GM12874 (cell line): ENCODE data around the gene SLX4IP.

Experiments used
- TF ChIP-seq, protein P1 (sequence below): IDR thresholded peaks from 2 replicates; pipeline ENCODE4 v1.5.1; 2011; ENCODE audit warnings: low read depth, mild to moderate bottlenecking, control low read depth, low read length, moderate library complexity; ENCODE audit not compliant: insufficient read depth

SLX4IP gene

DNA sequence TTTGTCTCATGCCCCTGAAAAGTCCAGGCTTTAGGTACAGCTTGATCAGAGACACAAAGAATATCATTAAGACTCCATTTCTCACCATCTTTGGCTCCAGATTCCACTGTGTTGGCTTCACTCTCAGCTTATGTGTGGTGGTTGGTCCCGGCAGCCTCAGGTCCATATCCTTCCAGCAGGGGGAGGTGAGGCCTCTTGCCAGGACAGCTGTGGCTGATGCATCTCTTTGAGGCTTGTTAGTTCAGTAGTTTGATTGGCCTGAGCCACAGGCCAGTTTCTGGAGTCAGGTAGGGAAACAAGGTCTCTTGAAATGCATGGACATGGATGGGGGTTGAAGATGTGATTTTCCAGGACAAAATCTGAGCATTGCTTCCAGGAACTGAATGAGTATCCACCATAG, 176.3 kb downstream of the SLX4IP start:
- TF ChIP-seq, protein P1, sequence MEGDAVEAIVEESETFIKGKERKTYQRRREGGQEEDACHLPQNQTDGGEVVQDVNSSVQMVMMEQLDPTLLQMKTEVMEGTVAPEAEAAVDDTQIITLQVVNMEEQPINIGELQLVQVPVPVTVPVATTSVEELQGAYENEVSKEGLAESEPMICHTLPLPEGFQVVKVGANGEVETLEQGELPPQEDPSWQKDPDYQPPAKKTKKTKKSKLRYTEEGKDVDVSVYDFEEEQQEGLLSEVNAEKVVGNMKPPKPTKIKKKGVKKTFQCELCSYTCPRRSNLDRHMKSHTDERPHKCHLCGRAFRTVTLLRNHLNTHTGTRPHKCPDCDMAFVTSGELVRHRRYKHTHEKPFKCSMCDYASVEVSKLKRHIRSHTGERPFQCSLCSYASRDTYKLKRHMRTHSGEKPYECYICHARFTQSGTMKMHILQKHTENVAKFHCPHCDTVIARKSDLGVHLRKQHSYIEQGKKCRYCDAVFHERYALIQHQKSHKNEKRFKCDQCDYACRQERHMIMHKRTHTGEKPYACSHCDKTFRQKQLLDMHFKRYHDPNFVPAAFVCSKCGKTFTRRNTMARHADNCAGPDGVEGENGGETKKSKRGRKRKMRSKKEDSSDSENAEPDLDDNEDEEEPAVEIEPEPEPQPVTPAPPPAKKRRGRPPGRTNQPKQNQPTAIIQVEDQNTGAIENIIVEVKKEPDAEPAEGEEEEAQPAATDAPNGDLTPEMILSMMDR, result peak; percentile 39

DNA sequence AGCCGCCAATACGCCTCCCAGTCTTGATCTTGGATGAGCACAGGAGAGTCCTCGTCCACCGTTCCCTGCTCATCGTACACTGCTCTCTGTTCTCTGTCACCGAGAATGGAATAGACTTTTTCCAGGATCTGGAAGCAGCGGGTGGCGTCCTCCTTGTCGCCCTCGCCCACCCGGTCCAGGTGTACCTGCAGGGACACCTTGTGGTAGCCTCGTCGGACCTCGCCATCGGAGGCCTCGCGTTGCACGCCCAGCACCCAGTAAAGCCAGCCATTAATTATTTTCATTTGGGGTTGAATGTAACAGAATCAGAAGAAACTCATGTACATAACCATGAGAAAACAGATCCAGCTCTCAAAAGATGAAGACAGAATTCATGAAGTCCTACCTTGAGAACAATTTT, 178.8 kb downstream of the SLX4IP start:
- TF ChIP-seq, protein P1, result no peak

DNA sequence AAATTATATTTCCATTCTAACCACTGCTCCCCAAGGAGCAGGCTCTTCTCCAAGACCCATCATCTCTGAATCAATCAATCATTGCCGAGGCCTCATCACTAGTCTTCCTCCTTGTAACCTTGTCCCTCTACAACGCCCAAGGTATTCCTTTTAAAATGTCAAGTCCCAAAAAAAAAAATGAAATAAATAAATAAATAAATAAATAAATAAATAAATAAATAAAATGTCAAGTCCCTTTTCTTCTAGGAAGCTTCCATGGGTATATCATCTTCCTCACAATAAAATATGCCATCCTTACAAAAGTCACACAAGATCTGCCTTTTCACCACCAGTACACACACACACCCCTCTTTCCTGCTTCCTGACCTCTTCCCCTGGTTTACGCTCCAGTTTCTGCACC, 181.1 kb downstream of the SLX4IP start:
- TF ChIP-seq, protein P1, result no peak

DNA sequence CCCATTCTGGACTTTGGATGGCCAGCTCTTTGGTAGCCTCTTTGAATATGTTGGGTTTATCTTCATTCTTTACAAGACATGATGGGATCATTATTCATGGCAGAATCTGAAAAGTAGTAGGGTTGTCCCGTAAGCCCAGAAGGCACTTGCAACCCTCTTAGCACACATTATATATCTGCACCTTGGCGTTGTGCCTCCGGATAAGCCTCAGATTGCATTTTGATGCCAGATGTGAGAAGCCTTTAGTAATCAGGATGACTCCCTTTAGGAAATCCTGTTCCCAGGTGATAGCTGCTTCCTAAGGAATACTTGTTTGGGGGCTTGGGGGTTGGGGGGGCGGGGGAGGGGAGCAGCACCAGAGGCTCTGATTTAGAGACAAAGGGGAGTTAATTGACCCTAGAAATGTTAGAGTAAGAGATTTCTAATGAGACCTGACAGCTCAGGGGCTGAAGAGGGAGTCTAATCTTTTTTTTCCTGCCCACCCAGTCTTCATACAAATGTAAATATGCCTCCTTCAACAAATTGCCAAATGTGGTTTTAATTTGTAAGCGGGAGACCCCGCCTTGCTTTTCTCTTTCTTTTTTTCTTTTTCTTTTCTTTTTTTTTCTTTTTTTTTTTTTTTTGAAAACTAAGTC, 183.6 kb downstream of the SLX4IP start:
- TF ChIP-seq, protein P1, result no peak

- TF ChIP-seq, protein P1, result no peak
Observed at GRCh38 chr20:10619427-10619826, 184.3 kb downstream of the SLX4IP start.

DNA sequence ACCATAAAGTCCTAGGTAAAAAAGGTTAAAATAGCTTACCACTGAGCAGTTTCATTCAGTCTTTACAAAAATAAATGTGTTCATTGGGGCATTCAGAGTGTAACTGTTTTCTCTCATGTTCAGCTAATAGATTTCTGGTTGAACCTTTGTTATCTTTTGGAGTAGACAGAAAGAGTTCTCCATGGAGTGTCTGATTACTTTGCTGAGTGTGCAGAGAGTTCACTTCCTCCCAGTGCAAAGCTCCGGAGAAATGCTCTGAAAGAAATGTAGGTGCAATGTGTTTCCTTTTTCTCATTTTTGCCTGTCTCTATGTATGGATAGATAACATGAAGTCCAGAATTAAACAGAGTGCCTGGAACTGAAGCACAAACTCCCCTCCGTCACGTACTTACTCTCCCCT, 186.0 kb downstream of the SLX4IP start:
- TF ChIP-seq, protein P1, result no peak

DNA sequence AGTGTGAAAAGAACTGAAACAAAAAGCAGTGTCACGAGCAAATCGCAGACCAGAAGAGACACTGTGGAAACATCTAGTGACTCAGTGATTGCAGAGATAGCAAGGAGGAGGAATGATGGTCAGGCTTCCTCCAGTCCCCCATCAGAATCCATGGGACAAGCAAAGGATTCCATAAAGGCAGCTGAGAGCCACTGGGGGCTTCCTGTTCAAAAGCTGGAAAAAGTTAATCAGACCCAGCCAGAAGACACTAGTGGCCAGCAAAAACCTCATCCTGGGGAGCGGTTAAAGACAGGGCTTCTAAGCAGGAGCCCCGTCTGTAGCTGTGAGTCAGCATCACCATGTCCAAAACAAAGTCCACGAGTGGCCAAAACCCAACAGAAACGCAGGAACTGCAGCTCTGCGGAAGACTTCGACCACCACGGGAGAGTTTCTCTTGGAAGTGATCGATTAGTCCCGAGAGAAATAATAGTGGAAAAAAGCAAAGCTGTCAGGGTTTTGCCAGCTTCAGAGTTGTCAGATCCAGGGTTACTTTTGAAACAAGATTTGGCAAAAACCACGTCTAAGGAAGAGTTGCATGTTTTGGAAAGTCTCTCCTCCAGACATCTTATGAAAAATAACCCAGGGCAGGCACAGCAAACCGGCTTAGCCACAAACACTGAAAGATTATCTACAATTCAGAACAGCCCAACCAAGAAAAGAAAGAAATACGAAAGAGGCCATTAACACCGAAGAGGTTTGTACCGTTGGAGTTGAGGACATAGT, 187.7 kb downstream of the SLX4IP start:
- TF ChIP-seq, protein P1, result no peak
